OCI-LY7 (cell line): ENCODE data around the gene ASB7. TPM values are rescaled to one million over a fixed set of nuclear protein-coding genes. Genes with fewer than 3 reads are reported as not detected.

Experiments
- BruUV-seq: library from RNA; stranded (reverse); fragments of 400-500 nt; replicated peaks from 2 replicates; lab custom pipeline; 2021; lab: Mats Ljungman, UMichigan
- CTCF ChIA-PET: fragments of 300-600 bp; sonication (Branson Sonifier 250); formaldehyde crosslinking; loops from one replicate; lab custom pipeline; 2022; ENCODE audit warnings: antibody characterized with exemption; ENCODE audit not compliant: unreplicated experiment; lab: Charles Lee
- POLR2A ChIA-PET: fragments of 300-600 bp; sonication (Branson Sonifier 250); formaldehyde crosslinking; loops from one replicate; lab custom pipeline; 2022; ENCODE audit warnings: antibody characterized with exemption; lab: Charles Lee
- DNase-seq: peaks from one replicate; pipeline ENCODE4 v3.0.0-alpha.2; 2015; ENCODE audit warnings: low spot score
- H2AFZ ChIP-seq: fragments of 200-600 bp; sonication (generic), shearing (Covaris generic); 2 replicates; pipeline ENCODE4 v1.6.1; 2014; ENCODE audit warnings: mild to moderate bottlenecking, antibody characterized with exemption, low read length, moderate library complexity
- H3K27ac ChIP-seq: fragments of 200-600 bp; sonication (generic); 2 replicates; pipeline ENCODE4 v1.5.1; 2014; ENCODE audit warnings: mixed run types, low read depth, mild to moderate bottlenecking, moderate library complexity, low read length, inconsistent platforms; ENCODE audit not compliant: poor library complexity, severe bottlenecking
- H3K36me3 ChIP-seq: fragments of 200-600 bp; sonication (generic); 2 replicates; pipeline ENCODE4 v1.6.1; 2014; ENCODE audit warnings: mild to moderate bottlenecking, antibody characterized with exemption, low read length, moderate library complexity, mixed read lengths; ENCODE audit not compliant: insufficient read depth
- H3K4me1 ChIP-seq: fragments of 200-600 bp; sonication (generic); 2 replicates; pipeline ENCODE4 v1.5.1; 2014; ENCODE audit warnings: mild to moderate bottlenecking, low read length; ENCODE audit not compliant: insufficient read depth, poor library complexity, severe bottlenecking
- H3K4me2 ChIP-seq: fragments of 200-600 bp; sonication (generic); 2 replicates; pipeline ENCODE4 v1.6.1; 2014; ENCODE audit warnings: mild to moderate bottlenecking, low read length
- H3K4me3 ChIP-seq: fragments of 200-600 bp; sonication (generic); 2 replicates; pipeline ENCODE4 v1.5.1; 2014; ENCODE audit warnings: mild to moderate bottlenecking, low read depth, low read length; ENCODE audit not compliant: poor library complexity, severe bottlenecking
- H3K79me2 ChIP-seq: fragments of 200-600 bp; sonication (generic); 2 replicates; pipeline ENCODE4 v1.6.1; 2016; ENCODE audit warnings: low read depth, mild to moderate bottlenecking, low read length, moderate library complexity, mixed read lengths; ENCODE audit not compliant: insufficient read depth
- H3K9me2 ChIP-seq: fragments of 200-600 bp; sonication (generic); 2 replicates; pipeline ENCODE4 v1.6.1; 2016; ENCODE audit warnings: mild to moderate bottlenecking, low read length, mixed read lengths; ENCODE audit not compliant: insufficient read depth
- H3K9me3 ChIP-seq: fragments of 200-600 bp; sonication (generic); 2 replicates; pipeline ENCODE4 v1.6.1; 2014; ENCODE audit warnings: mild to moderate bottlenecking, mixed run types, low read length, mixed read lengths
- H4K20me1 ChIP-seq: fragments of 200-600 bp; sonication (generic); 2 replicates; pipeline ENCODE4 v1.6.1; 2014; ENCODE audit warnings: mild to moderate bottlenecking, antibody characterized with exemption, low read length, moderate library complexity, mixed read lengths; ENCODE audit not compliant: insufficient read depth
- EZH2phosphoT487 ChIP-seq: fragments of 200-600 bp; sonication (generic); IDR thresholded peaks from 2 replicates; pipeline ENCODE4 v1.6.1; 2018; ENCODE audit warnings: low read depth, borderline replicate concordance, mild to moderate bottlenecking, mixed run types, antibody characterized with exemption, low read length, moderate library complexity, mixed read lengths
- intact Hi-C: fragments of 100-400 bp; cut with micrococcal nuclease; formaldehyde crosslinking; loops from one replicate; pipeline ENCODE4 v1.10.0; 2022; ENCODE audit not compliant: unreplicated experiment
- total RNA-seq, 2 experiments: library from RNA; depleted of rRNA in 1 of 2; stranded (reverse); fragments of >200 nt in 1 of 2; shearing (Covaris generic) in 1 of 2; gene quantifications; 2 replicates each; pipeline ENCODE4 v1.2.3, GENCODE V29; 2014 to 2022
- TF ChIP-seq, protein P1 (sequence below): fragments of 200-600 bp; sonication (generic); conservative IDR thresholded peaks from 2 replicates; pipeline ENCODE4 v1.5.1; 2014; ENCODE audit warnings: mild to moderate bottlenecking, antibody characterized with exemption, low read length, moderate library complexity, mixed read lengths

ASB7 gene
- total RNA-seq, 2 experiments from 2014 or later: 10.9 to 15.2 TPM

DNA sequence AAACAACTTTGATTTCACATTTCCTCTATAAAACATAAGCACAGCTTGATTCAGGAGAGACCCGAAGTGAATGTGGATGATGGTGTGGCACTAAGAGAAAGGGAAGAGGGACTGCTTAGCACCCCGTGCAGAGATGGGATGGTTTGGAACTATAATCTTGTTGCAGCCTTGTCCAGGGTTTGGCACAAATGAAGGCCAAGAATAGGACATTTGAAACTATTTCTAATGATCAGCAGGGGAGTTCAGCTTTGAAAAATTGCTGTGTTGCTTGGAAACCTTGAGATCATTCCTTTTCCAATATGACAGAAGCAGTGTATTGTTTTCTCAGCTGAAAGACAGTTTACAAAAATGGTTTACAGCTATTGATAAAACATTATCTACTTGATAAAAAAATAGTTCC lies 49.7 kb downstream of the ASB7 start:
- DNase-seq: no peak
- ChIA-PET POLR2A (no interaction called here), CTCF (no interaction called here)
- TF ChIP-seq, protein P1, sequence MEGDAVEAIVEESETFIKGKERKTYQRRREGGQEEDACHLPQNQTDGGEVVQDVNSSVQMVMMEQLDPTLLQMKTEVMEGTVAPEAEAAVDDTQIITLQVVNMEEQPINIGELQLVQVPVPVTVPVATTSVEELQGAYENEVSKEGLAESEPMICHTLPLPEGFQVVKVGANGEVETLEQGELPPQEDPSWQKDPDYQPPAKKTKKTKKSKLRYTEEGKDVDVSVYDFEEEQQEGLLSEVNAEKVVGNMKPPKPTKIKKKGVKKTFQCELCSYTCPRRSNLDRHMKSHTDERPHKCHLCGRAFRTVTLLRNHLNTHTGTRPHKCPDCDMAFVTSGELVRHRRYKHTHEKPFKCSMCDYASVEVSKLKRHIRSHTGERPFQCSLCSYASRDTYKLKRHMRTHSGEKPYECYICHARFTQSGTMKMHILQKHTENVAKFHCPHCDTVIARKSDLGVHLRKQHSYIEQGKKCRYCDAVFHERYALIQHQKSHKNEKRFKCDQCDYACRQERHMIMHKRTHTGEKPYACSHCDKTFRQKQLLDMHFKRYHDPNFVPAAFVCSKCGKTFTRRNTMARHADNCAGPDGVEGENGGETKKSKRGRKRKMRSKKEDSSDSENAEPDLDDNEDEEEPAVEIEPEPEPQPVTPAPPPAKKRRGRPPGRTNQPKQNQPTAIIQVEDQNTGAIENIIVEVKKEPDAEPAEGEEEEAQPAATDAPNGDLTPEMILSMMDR: no peak
- no peak for TF ChIP-seq EZH2phosphoT487
- no peak overlapping the region for H2AFZ ChIP-seq
- no peaks in the 10 kb centered on the region for H3K79me2 ChIP-seq
- H3K4me2 ChIP-seq: no peak overlapping the region
- no peak overlapping the region for H3K27ac ChIP-seq
- no peaks in the 10 kb centered on the region for H3K9me2 ChIP-seq
- H4K20me1 ChIP-seq: no peaks in the 10 kb centered on the region
- H3K36me3 ChIP-seq: no peaks in the 10 kb centered on the region; the same call in 1 of the 2 replicates
- no TSS peak for BruUV-seq
- H3K4me1 ChIP-seq: no peaks in the 10 kb centered on the region
- intact Hi-C loops: no loop called here
- H3K4me3 ChIP-seq: no peak overlapping the region
- no peaks in the 10 kb centered on the region for H3K9me3 ChIP-seq

DNA sequence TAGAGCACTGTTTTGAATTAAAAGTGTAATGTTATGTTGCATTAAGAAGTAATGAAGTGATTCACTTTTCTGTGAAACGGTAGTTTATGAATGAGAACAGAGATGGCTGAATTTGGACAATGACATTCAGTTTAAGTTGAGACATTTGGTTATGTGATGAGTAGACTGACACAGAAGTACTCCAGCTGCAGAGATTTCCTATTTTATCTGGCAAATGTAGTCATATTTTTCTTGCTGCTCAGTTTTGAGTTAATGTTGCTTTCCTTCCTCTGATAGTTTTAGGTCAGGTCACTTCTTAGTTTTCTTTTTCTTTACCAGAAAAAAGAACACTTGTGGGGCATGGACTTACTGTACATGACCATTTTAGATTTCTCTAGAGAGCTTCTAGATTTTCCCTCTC lies 51.2 kb downstream of the ASB7 start:
- no peaks in the 10 kb centered on the region for H3K36me3 ChIP-seq
- no peaks in the 10 kb centered on the region for H4K20me1 ChIP-seq
- intact Hi-C loops: no loop called here
- POLR2A ChIA-PET: no interaction called here
- H3K9me3 ChIP-seq: no peaks in the 10 kb centered on the region
- H3K27ac ChIP-seq: no peak overlapping the region
- no TSS peak for BruUV-seq
- no peaks in the 10 kb centered on the region for H3K9me2 ChIP-seq
- no peak for DNase-seq
- CTCF ChIA-PET: no interaction called here
- no peak overlapping the region for H3K4me3 ChIP-seq
- H3K79me2 ChIP-seq: no peaks in the 10 kb centered on the region
- no peak for TF ChIP-seq EZH2phosphoT487
- TF ChIP-seq, protein P1: no peak
- no peak overlapping the region for H2AFZ ChIP-seq
- no peaks in the 10 kb centered on the region for H3K4me1 ChIP-seq
- no peak overlapping the region for H3K4me2 ChIP-seq

DNA sequence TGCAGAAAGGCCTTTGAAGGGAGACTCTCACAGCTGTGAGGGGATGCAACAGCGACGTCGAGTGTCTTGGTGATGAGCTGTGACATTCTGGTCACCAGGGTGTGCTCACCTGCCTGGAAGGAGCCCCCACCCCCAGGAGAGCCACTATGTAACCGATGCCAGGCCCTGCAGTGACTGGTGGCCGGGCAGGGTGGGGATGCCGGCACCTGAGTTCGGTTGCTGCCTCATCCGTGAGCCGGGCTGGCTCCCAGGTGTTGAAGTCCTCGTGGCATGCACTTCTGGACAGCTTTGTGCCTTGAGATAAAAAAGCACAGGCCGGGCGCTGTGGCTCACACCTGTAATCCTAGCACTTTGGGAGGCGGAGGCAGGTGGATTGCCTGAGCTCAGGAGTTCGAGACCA lies 56.5 kb downstream of the ASB7 start:
- Histone ChIP-seq H3K36me3 (no peaks in the 10 kb centered on the region), H3K9me3 (no peaks in the 10 kb centered on the region), H2AFZ (no peak overlapping the region), H4K20me1 (no peaks in the 10 kb centered on the region), H3K9me2 (no peaks in the 10 kb centered on the region), H3K79me2 (no peaks in the 10 kb centered on the region), H3K4me3 (no peak overlapping the region), H3K4me2 (no peak overlapping the region), H3K4me1 (no peaks in the 10 kb centered on the region), H3K27ac (no peak overlapping the region)
- TF ChIP-seq EZH2phosphoT487: no peak
- TF ChIP-seq, protein P1: no peak
- ChIA-PET POLR2A (interaction anchor here (0.7 kb wide), 1 partner anchor 891 kb away, joined by 3 read pairs; no protein-coding TSS in a partner anchor), CTCF (no interaction called here)
- DNase-seq: no peak
- intact Hi-C loops: no loop called here
- BruUV-seq: no TSS peak
